NCI-H2029 (cell line): ENCODE measurements around the gene HPCAL4.

Experiments
- DNase-seq: peaks from one replicate; lab custom pipeline; 2025; lab: John Stamatoyannopoulos, UW

HPCAL4 gene

GRCh38 chr1:39691383-39692151 lies at the start of gene HPCAL4:
HPCAL4 (minus strand) TSS chr1:39691433; CDS start chr1:39684603, 6,830 bp downstream.
- DNase-seq, result peak; percentile 100

GRCh38 chr1:39738622-39739366 lies 47.6 kb upstream of the HPCAL4 start, which contains the start of gene PPIE:
PPIE (plus strand) TSS chr1:39738882; CDS start chr1:39738901, 19 bp downstream.
- peak; percentile 100 for DNase-seq

GRCh38 chr1:39737546-39738169 lies 46.4 kb upstream of the HPCAL4 start:
- DNase-seq, result peak; percentile 100

GRCh38 chr1:39735731-39736130 lies 44.5 kb upstream of the HPCAL4 start:
- DNase-seq, result peak; percentile 98

- no peak for DNase-seq
Measured at GRCh38 chr1:39733161-39733560, 41.9 kb upstream of the HPCAL4 start.

GRCh38 chr1:39732730-39733129 lies 41.5 kb upstream of the HPCAL4 start:
- DNase-seq, result no peak

- no peak for DNase-seq
Measured at GRCh38 chr1:39729842-39730241, 38.6 kb upstream of the HPCAL4 start.

GRCh38 chr1:39729030-39729429 lies 37.8 kb upstream of the HPCAL4 start:
- DNase-seq, result no peak

GRCh38 chr1:39727932-39728317 lies 36.7 kb upstream of the HPCAL4 start:
- no peak for DNase-seq

GRCh38 chr1:39727221-39727931 lies 36.1 kb upstream of the HPCAL4 start:
- DNase-seq, result no peak

- no peak for DNase-seq
Measured at GRCh38 chr1:39726600-39726999, 35.4 kb upstream of the HPCAL4 start.

GRCh38 chr1:39722495-39722894 lies 31.3 kb upstream of the HPCAL4 start:
- DNase-seq, result peak; percentile 52

GRCh38 chr1:39721664-39722063 lies 30.4 kb upstream of the HPCAL4 start:
- DNase-seq, result no peak

GRCh38 chr1:39720094-39720999 lies 29.1 kb upstream of the HPCAL4 start:
- DNase-seq, result peak; percentile 99

GRCh38 chr1:39717809-39718208 lies 26.6 kb upstream of the HPCAL4 start:
- no peak for DNase-seq

GRCh38 chr1:39713557-39713956 lies 22.3 kb upstream of the HPCAL4 start:
- DNase-seq, result no peak

GRCh38 chr1:39711966-39712340 lies 20.7 kb upstream of the HPCAL4 start:
- DNase-seq, result no peak

GRCh38 chr1:39711104-39711965 lies 20.1 kb upstream of the HPCAL4 start:
- no peak for DNase-seq

GRCh38 chr1:39707506-39707905 lies 16.3 kb upstream of the HPCAL4 start:
- no peak for DNase-seq

GRCh38 chr1:39704757-39705156 lies 13.5 kb upstream of the HPCAL4 start:
- no peak for DNase-seq
